Hypothalamus (tissue), 51 donors: Measurements from ENCODE around the gene PDP2.

Experiments
- DNase-seq, 51 donors: peaks; one replicate each; lab custom pipeline; 2025; lab: John Stamatoyannopoulos, UW

The PDP2 gene

GRCh38 chr16:66933776-66934137 is 53.4 kb downstream of the PDP2 start:
- peak in 2 of 51 donors; percentile 33 to 47 for DNase-seq

GRCh38 chr16:66934138-66934838 is 54.0 kb downstream of the PDP2 start, which contains the start of gene CIAO2B:
TSS of gene CIAO2B (minus strand) at chr16:66934402. CDS start at chr16:66934364, 38 bp downstream.
- peak; percentile 34 to 92 (median 80) for DNase-seq

- DNase-seq = peak in 3 of 51 donors; percentile 37 to 49 (median 46)
Observed at GRCh38 chr16:66934839-66935313, 54.6 kb downstream of the PDP2 start.

- DNase-seq = peak in 10 of 51 donors; percentile 12 to 46 (median 26)
Observed at GRCh38 chr16:66935314-66936011, 55.1 kb downstream of the PDP2 start, which contains the start of gene CES2. TSS of gene CES2 (plus strand) at chr16:66935516. CDS start at chr16:66935636, 120 bp downstream.

- DNase-seq = no peak
Observed at GRCh38 chr16:66936462-66936861, 56.1 kb downstream of the PDP2 start.

GRCh38 chr16:66936889-66937554 is 56.7 kb downstream of the PDP2 start:
- no peak for DNase-seq

GRCh38 chr16:66937725-66938337 is 57.5 kb downstream of the PDP2 start:
- no peak for DNase-seq

- DNase-seq = no peak
Observed at GRCh38 chr16:66939366-66939765, 59.1 kb downstream of the PDP2 start.

- DNase-seq = no peak
Observed at GRCh38 chr16:66940236-66940635, 59.9 kb downstream of the PDP2 start.
